ENCODE data around the gene EFNA3.

The EFNA3 gene

GRCh38 chr1:155103325-155103724, 24.7 kb downstream of the EFNA3 start:
- DNase-seq (ENCODE audit: low spot score), result no peak
- no peak overlapping the region for H3K27ac ChIP-seq
- no peak overlapping the region for H3K4me3 ChIP-seq
- TF ChIP-seq CTCF (IDR thresholded peaks at IDR 0.05), result no peak

- no peak for TF ChIP-seq CTCF (IDR thresholded peaks at IDR 0.05)
- no peak overlapping the region for H3K4me3 ChIP-seq
- DNase-seq (ENCODE audit: low spot score), result no peak
- no peak overlapping the region for H3K27ac ChIP-seq
Observed at GRCh38 chr1:155104605-155105534, 26.2 kb downstream of the EFNA3 start.

GRCh38 chr1:155105604-155106011, 27.0 kb downstream of the EFNA3 start:
- DNase-seq (ENCODE audit: low spot score), result no peak
- Histone ChIP-seq H3K27ac (no peak overlapping the region), H3K4me3 (no peak overlapping the region)
- no peak for TF ChIP-seq CTCF (IDR thresholded peaks at IDR 0.05)

GRCh38 chr1:155106862-155107261, 28.2 kb downstream of the EFNA3 start:
- no peak overlapping the region for H3K4me3 ChIP-seq
- DNase-seq (ENCODE audit: low spot score), result no peak
- no peak for TF ChIP-seq CTCF (IDR thresholded peaks at IDR 0.05)
- H3K27ac ChIP-seq, result no peak overlapping the region

- no peak overlapping the region for H3K27ac ChIP-seq
- no peak for TF ChIP-seq CTCF (IDR thresholded peaks at IDR 0.05)
- no peak overlapping the region for H3K4me3 ChIP-seq
- no peak for DNase-seq (ENCODE audit: low spot score)
Observed at GRCh38 chr1:155107309-155108264, 28.9 kb downstream of the EFNA3 start.

GRCh38 chr1:155108296-155108695, 29.7 kb downstream of the EFNA3 start:
- no peak for DNase-seq (ENCODE audit: low spot score)
- Histone ChIP-seq H3K27ac (no peak overlapping the region), H3K4me3 (no peak overlapping the region)
- TF ChIP-seq CTCF (IDR thresholded peaks at IDR 0.05), result no peak

Data from coronary artery (tissue), 2 donors.